Measurements from ENCODE around the gene HAPSTR1.
A peak's percentile ranks its signal among the peaks of the same experiment; 100 is the strongest.

- TF ChIP-seq CTCF (IDR thresholded peaks at IDR 0.05; ENCODE audit: poor library complexity) (peak; percentile 3), EZH2 (IDR thresholded peaks at IDR 0.05; ENCODE audit: borderline replicate concordance) (no peak), EZH2phosphoT487 (IDR thresholded peaks at IDR 0.05; ENCODE audit: low read depth, severe bottlenecking, unreplicated experiment) (no peak)
Measured at GRCh38 chr16:9092282-9092977, 986 bp downstream of the HAPSTR1 start.
